A549 treated with CpdA at 1 μM for 4 hours (cell line): Measurements from ENCODE around the gene RNF166. TPM values are rescaled to one million over a fixed set of nuclear protein-coding genes. Genes with fewer than 3 reads are reported as not detected.

Experiments used
- total RNA-seq: library from RNA; stranded (reverse); fragments of 200-300 nt; extraction: Qiagen RNA extraction; gene quantifications from 5 replicates; pipeline ENCODE4 v1.2.3, GENCODE V29; 2022; ENCODE audit warnings: low read depth

The RNF166 gene, protein sequence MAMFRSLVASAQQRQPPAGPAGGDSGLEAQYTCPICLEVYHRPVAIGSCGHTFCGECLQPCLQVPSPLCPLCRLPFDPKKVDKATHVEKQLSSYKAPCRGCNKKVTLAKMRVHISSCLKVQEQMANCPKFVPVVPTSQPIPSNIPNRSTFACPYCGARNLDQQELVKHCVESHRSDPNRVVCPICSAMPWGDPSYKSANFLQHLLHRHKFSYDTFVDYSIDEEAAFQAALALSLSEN
- 10.9 to 19.8 TPM (median 16.0 TPM) in 5 replicates for total RNA-seq

DNA sequence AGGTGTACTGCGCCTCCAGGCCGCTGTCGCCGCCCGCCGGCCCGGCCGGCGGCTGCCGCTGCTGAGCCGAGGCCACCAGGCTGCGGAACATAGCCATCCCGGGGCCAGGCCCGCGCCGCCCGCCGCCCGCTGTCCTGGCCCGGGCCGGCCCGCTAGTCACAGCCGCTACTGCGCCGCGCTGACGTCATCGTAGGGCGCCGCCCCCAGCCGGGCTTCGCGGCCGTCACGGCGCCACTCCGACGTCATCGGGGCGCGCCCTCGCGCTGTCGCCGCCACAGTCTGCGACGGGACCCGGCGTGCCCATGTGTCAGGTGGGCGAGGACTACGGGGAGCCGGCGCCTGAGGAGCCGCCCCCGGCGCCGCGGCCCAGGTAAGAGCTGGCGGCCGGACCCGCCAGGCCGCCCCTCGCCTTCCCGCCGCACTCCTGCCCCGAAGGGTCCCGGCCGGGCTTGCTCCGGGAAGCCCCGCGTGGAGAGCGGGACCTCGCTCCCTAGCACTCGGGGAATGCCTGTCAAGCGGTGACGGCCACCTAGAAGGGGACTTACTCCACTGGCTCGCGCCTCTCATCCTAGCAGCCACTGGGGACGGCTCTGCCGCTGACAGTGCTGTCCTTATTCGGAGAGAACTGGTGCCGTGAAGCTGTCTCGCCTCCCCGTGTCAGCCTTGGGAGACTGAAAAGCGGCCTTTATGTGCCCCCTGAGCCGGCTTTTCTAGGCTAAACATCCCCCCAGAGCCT is at the start of gene RNF166, which contains the start of gene CTU2:
Gene RNF166, minus strand, starts transcription at position 180 of the 736 bp plus-strand sequence. Its CDS starts 83 bp downstream, at position 97.
Gene CTU2, plus strand, starts transcription at position 275 of the 736 bp plus-strand sequence. Its CDS starts 28 bp downstream, at position 303.

GRCh38 chr16:88686439-88687253 is 19.6 kb downstream of the RNF166 start, which contains the start of gene SNAI3:
SNAI3 (minus strand) TSS chr16:88686507; CDS start chr16:88686406, 101 bp downstream.

GRCh38 chr16:88662843-88663606 is 43.2 kb downstream of the RNF166 start, which contains the start of gene MVD:
MVD (minus strand) TSS chr16:88663091; CDS start chr16:88663080, 11 bp downstream.

DNA sequence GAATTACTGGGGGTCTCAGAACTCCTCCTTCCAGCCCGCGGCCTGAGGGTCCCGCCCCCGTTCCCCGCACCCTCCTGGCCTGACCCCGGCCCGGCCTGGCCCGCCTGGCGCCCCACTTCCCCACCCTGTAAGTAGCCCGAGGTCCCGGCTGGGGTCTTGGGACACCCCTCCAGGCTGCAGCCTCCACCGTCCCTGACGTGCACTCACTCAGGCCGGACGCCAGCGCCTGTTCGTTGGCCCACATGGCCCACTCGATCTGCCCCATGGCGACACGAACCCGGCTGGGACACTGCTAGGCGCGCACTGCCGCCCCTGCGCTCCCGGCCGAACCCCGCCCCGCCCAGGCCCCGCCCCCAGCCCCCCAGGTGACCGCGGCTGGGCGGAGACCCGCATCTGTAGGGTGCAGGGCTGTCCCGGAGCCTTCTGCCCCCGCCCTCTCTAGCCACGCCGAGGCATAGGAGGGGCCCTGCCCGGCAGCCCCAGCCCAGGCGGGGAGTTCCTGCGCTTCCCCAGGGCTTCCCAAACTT is 55.4 kb downstream of the RNF166 start, which contains the start of gene CYBA:
Gene CYBA, minus strand, starts transcription at position 305 of the 527 bp plus-strand sequence. Its CDS starts 40 bp downstream, at position 265.

Other genes starting within 250 kb of the RNF166 start
- gene ZC3H18, start 136.0 kb downstream of the RNF166 start, total RNA-seq: 50.1 to 59.2 TPM (median 54.0 TPM) in 5 replicates
- gene IL17C, start 67.8 kb downstream of the RNF166 start, total RNA-seq: not detected in 5 replicates
- gene CYBA, start 55.4 kb downstream of the RNF166 start, total RNA-seq: 211 to 299 TPM (median 285 TPM) in 5 replicates
- gene MVD, start 43.3 kb downstream of the RNF166 start, total RNA-seq: 21.8 to 25.9 TPM (median 23.9 TPM) in 5 replicates
- gene SNAI3, start 19.9 kb downstream of the RNF166 start, total RNA-seq: 0.08 to 0.21 TPM (median 0.14 TPM) in 4 of 5 replicates, not detected in the other
- 23.1 to 33.9 TPM (median 31.1 TPM) in 5 replicates for gene CTU2, start 95 bp upstream of the RNF166 start, total RNA-seq
- 101 to 160 TPM (median 136 TPM) in 5 replicates for gene PIEZO1, start 78.8 kb upstream of the RNF166 start, total RNA-seq
- gene CDT1, start 97.4 kb upstream of the RNF166 start, total RNA-seq: 26.1 to 35.8 TPM (median 33.5 TPM) in 5 replicates
- gene APRT, start 105.5 kb upstream of the RNF166 start, total RNA-seq: 285 to 417 TPM (median 377 TPM) in 5 replicates
- 34.8 to 50.0 TPM (median 48.7 TPM) in 5 replicates for gene GALNS, start 150.5 kb upstream of the RNF166 start, total RNA-seq
- gene TRAPPC2L, start 150.7 kb upstream of the RNF166 start, total RNA-seq: 99.5 to 121 TPM (median 109 TPM) in 5 replicates
- not detected in 5 replicates for gene PABPN1L, start 160.3 kb upstream of the RNF166 start, total RNA-seq